ENCODE measurements around the gene RFX7. TPM values are rescaled to one million over a fixed set of nuclear protein-coding genes. Genes with fewer than 3 reads are reported as not detected.

The RFX7 gene
- total RNA-seq, 5 donors from 2014 or later (not counting 1 experiment from before 2014, with no cell fraction given) = 23.3 to 30.4 (median 27.9) TPM

DNA sequence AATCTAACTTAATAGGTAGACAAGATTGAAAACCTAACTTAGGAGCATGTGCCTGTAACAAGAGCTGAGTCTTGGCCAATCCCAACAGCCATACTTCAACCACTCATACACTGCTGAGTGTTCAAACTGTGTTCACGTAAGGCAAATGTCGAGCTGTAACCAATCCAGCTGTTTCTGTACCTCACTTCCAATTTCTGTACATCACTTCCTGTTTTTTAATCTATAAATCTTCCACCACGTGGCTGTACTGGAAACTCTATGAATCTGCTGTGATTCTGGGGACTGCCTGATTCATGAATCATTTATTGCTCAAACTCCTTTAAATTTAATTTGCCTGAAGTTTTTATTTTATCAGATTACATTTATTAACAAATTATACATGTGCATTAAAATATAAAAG, 205.7 kb downstream of the RFX7 start:
- Histone ChIP-seq H3K4me3 (ENCODE audit: control insufficient read depth in 1 of 2, extremely low read depth in 1 of 2, low read length in 1 of 2) (no peak overlapping the region), H3K9me3 (no peaks in the 10 kb centered on the region), H3K4me1 (ENCODE audit: control insufficient read depth in 1 of 2, extremely low read depth in 1 of 2, insufficient read depth in 2 of 2, low read length in 2 of 2) (peaks cover 12 to 14% of the 10 kb centered on the region in 2 experiments), H3K27ac (ENCODE audit: low read length) (no peak overlapping the region), H3K36me3 (ENCODE audit: control insufficient read depth in 2 of 2, extremely low read depth in 1 of 2, insufficient read depth in 1 of 2, low read length in 1 of 2) (no peaks in the 10 kb centered on the region), H3K27me3 (replicated peaks in 1 of 2; ENCODE audit: control insufficient read depth in 2 of 2, extremely low read depth in 1 of 2, insufficient read depth in 2 of 2, low read length in 1 of 2) (no peaks in the 10 kb centered on the region)
- WGBS (ENCODE audit: insufficient coverage) = 17% methylated on average over 2 of the region's 3 CpGs
- Mint-ChIP-seq H3K36me3 (no peaks in the 10 kb centered on the region), H3K4me3 (no peak overlapping the region), H3K4me1 (peaks cover 23 to 43% (median 34%) of the 10 kb centered on the region in 3 donors), H3K27ac (no peak overlapping the region), H3K9me3 (no peaks in the 10 kb centered on the region), H3K27me3 (no peaks in the 10 kb centered on the region)
- ATAC-seq (replicated peaks in 1 of 4) = peak in 3 of 4 experiments; percentile 38 to 72 (median 58)
- POLR2A ChIA-PET = no interaction called here
- CTCF ChIA-PET = no interaction called here
- peak in 19 of 35 experiments; percentile 3 to 47 (median 13) for DNase-seq

Other genes with a start within 250 kb of the RFX7 start
- gene TEX9, start 121.5 kb upstream of the RFX7 start, total RNA-seq = 1 to 10 TPM; 1.5 to 2.7 (median 1.9) TPM
- not detected for gene MNS1, start 221.3 kb upstream of the RFX7 start, total RNA-seq